Measurements from ENCODE around the gene FBXW10B.
"Not testable (repeated sequence)": the region's sequence is repeated elsewhere in the genome, so short reads cannot be mapped to it uniquely, and the experiment has no call there.

DNA sequence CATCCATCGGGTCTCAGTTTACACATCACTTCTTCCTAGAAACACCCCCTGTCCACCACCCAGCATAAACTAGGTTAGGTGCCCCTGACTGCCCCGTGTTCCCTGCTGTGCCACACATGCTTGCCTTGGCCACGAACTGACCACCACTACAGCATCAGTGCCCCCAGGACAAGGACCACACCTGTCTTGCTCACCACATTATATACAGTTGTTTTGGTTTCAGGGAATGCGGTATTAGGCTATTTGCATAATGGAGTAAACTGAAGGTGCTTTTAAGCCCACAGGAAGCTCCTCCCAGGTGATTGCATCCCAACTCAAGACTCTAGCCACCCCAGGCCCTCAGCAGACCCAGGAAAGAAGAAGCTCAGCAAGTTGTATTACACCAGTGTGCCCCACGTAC lies 36.2 kb downstream of the FBXW10B start:
- TF ChIP-seq, protein P1, sequence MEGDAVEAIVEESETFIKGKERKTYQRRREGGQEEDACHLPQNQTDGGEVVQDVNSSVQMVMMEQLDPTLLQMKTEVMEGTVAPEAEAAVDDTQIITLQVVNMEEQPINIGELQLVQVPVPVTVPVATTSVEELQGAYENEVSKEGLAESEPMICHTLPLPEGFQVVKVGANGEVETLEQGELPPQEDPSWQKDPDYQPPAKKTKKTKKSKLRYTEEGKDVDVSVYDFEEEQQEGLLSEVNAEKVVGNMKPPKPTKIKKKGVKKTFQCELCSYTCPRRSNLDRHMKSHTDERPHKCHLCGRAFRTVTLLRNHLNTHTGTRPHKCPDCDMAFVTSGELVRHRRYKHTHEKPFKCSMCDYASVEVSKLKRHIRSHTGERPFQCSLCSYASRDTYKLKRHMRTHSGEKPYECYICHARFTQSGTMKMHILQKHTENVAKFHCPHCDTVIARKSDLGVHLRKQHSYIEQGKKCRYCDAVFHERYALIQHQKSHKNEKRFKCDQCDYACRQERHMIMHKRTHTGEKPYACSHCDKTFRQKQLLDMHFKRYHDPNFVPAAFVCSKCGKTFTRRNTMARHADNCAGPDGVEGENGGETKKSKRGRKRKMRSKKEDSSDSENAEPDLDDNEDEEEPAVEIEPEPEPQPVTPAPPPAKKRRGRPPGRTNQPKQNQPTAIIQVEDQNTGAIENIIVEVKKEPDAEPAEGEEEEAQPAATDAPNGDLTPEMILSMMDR (IDR thresholded peaks at IDR 0.05 in 8 of 11, conservative IDR thresholded peaks at IDR 0.05 in 3 of 11) = not testable (repeated sequence)
- not testable (repeated sequence) for TF ChIP-seq POLR2A, POLR2AphosphoS5 (IDR thresholded peaks at IDR 0.05)
